GM19238 (cell line): ENCODE results near the gene SLC6A6.

ENCODE experiments used
- DNase-seq: peaks from one replicate; pipeline ENCODE4 v3.0.0; 2011; ENCODE audit warnings: low spot score; ENCODE audit not compliant: insufficient read length

Gene SLC6A6

GRCh38 chr3:14416453-14416852 lies 14.0 kb downstream of the SLC6A6 start:
- no peak for DNase-seq

DNA sequence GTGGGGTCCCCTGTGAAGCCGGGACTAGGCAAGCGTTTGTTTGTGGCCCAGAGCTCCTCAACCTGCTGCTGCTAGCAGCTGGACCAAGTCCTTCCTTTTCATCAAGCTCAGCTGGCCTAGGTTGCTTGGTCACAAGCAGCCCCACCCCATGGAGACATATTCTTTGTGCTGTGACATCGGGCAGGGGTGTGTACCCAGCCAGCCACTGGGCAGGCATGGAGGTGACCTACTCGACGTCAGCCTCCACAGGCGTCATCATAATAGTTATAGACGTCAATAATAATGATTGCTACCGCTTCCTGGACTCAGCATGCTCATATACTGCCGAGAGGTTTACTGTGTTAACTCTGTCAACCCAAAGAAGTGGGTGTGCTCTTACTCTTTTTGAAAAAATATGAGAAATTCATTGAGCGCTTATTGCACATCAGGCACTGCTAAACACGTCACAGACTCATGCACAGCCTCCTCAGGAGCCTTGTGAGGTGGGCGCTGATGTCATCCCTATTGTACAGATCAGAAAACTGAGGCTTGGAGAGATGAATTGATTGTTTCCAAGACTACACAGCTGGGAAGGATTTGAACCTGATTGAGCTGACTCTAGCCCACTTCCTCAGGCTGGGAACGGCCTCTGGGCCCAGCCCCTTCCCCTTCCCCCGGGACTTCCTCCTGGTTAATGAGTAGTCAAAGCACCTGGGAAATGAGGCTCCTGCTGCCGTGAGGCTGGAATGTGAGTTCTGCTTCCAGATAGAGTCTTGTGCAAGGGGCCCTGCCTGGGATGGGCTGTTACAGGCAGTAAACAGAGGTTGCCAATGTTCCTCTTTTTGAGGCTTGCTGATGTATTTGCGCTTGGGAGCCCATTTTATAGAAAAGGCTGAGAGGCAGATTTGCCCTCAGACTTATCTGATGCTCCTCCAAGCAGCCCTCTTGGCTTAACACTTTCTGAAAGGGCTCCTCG lies 16.2 kb downstream of the SLC6A6 start:
- no peak for DNase-seq

DNA sequence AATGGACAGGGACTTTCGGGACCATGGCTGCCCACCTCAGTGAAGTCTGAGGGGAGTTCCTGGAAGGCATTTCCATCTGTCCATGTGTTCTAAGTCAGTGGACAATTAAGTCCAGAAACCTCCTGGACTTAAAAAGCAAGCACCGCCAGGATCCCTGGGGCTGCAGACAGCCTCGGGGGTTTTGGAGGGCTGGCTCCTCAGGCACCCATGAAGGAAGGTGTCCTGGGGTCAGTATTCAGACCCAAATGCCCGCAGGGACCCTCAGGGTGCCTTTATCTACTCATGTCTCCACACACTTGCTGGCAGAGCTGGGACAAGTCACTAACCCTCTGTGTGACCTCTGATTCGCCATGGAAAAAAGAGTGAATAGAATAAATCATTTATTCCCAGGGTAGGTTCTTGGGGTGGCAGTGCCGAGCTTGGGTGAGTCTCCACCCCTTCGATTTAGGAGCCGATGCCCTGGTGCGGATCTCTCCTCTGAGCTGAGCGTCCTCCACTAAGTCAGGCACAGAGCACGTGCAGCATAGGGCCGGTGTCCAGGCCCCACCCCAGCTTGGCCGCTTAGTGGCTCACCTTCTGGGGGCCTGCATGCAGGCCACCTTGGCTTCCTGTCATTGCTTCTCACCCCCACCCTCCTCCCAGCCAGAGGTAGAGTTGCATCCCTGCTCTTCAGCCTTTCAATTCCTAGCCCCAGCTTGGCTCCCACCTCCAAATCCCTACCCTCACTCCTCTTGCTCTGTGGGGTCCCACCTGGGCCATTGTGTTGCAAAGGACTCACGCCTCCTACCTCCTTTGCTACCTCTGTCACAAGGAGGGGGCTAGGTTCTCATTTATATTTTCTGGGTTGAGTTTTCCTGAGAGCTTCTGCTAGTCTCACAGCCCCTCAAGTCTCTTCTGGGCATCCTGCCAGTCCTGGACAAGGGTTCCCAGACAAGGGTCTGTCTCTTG lies 19.9 kb downstream of the SLC6A6 start:
- DNase-seq = no peak

- no peak for DNase-seq
These were observed 20.9 kb downstream of the SLC6A6 start for GRCh38 chr3:14423197-14423743.

DNA sequence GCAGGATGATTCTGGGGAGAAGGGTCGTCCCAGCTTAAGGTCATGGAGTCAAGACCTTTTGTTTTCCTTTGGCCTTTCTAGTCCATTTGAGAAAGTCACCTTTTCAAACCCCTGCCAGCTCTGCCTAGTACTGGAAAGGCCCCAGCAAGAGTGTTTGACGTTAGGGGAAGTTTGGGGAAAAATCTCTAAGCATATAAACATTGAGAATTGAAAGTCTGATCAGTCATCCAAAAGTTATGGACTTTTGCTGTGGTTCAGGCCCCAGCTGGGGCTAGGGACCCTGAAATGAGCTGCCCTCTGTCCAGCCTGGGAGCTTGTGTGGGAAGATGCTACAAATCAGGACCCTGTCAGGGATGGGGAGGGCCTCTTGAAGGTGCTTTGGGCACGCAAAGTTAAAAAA lies 21.6 kb downstream of the SLC6A6 start:
- DNase-seq = no peak

- DNase-seq = no peak
These were observed 22.5 kb downstream of the SLC6A6 start for GRCh38 chr3:14424711-14425580.

DNA sequence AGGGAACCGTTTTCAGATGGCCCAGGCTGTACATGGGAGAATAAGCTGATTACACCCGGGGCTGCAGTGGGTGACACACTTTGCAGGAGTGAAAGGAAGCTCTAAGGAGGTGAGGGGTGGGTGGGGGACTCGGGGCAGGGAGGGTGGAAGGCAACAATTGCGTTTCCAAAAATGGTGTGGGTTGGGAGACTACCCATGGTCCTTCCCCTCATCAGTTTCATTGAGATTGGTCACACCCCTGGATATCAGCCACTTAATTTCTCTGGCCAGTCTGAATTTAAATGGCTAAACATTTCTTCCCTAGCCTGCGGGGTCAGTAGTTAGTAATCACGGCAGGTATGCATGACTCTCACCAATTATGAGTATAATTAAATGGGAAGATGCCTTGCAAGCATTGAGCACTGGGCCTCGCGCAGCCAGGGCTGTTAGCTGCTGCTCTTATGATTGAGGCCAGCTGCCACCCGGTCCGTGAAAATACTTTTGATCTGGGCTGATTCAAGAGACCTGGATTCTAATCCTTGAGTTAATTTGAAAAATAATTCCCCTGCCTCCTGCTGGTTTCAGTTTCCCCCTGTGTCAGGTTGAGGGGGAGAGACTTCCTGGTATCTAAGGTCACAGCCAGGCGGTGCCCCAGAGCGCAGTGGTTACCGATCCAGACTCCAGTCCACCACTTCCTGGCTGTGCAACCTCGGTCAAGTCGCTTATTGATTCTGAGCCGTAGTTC lies 23.3 kb downstream of the SLC6A6 start:
- DNase-seq = peak; percentile 68

DNA sequence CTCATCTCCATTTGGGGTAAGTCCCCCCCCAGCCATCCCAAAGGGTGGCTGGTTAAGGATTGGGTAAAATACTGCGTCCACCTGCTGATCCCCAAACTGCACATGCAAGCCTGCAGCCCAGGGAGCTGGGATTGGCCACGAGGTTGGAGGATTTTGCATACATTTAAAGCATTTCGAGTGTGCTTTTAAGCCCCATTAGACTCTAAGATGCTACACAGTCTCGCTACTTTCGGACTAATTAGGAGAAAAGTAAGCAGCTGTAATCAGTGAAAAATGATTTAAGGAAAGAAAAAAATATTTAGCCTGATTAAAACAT lies 23.9 kb downstream of the SLC6A6 start:
- no peak for DNase-seq

GRCh38 chr3:14428087-14429033 lies 26.0 kb downstream of the SLC6A6 start:
- DNase-seq = no peak

GRCh38 chr3:14429237-14429636 lies 26.8 kb downstream of the SLC6A6 start:
- no peak for DNase-seq

DNA sequence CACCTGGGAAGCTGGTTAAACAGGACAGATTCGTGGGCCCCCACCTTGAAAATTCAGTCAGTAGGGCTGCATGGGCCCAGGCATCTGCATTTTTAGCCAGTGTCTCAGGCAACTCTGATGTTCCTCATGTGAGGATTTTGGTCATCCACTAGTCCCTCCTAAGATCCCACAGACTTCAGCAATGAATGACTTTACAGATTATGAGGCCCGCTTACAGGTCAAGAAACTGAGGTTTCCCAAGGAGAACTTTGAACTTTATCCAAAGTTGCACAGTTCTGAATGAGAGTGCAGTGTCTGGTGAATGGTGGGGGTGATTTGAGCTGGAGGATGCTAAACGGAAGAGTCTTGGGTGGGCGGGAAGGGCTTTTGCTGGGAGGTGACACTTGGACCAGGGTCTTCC lies 27.2 kb downstream of the SLC6A6 start:
- no peak for DNase-seq

GRCh38 chr3:14430053-14430452 lies 27.6 kb downstream of the SLC6A6 start:
- no peak for DNase-seq

GRCh38 chr3:14430706-14431451 lies 28.5 kb downstream of the SLC6A6 start:
- DNase-seq = no peak

DNA sequence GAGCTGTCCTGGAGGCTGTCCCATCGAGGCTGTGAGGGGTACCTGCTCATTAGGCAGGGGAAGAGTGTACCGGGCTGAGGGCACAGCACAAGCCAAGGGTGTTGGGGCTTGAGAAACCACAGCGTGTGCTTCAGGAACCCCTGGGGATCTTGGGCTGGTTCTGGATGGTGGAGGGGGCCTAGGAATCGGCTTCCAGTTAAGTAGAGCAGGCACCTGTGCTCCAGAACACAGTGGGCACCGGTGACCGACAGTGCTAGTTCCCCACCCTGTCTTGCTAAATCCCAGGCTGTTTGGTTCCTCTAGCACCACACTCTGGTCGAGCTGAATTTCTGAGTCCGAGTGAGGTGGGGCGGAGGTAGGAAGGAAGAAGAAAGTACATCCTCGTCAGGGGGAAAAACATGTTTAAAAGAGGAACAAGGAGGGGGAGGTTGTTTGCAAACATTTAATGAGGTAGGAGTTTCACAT lies 29.1 kb downstream of the SLC6A6 start:
- peak; percentile 45 for DNase-seq

DNA sequence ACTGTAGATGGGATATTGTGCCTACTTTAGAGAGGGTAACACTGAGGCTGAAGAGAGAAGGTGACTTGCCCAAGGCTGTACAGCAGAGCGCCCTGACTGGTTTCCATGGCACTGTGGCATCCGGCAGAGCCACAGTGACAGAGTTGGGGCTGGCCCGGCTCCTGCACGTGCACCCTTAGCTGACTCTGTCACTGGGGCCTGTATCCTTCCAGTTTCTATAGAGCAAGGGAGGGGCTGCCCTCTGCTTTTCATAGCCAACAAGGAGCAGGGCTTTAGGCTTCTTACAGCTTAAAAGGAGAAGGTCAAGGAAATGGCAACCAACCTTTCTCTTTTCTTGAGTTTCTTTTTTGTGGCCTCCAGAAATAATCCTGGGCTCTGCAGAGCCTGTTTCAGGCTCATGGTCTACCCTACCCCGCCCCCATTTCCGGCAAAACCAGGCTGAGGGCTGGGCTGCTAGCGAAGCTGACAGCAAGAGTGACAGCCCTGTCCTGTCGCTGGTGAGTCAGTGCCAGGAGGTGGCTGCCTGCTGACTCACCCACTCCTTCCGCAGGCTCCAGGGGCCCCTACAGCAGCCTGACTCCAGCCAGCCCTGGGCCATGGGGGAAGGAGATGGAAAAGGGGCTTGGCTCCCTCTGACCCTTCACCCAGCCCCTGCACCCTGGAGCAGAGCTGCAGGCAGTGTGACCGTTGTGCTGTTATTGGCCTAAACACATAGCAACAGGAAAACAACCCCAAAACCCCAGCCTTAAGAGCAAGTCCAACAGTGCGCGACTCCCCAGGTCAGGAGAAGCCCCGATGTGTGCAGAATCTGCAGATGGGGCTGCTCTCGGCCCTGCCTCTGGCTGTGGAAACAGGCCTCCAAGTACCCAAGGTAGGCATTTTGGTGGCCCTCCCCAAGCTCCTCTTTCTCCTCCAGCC lies 29.8 kb downstream of the SLC6A6 start:
- peak; percentile 95 for DNase-seq

GRCh38 chr3:14433106-14433505 lies 30.7 kb downstream of the SLC6A6 start:
- DNase-seq = no peak

DNA sequence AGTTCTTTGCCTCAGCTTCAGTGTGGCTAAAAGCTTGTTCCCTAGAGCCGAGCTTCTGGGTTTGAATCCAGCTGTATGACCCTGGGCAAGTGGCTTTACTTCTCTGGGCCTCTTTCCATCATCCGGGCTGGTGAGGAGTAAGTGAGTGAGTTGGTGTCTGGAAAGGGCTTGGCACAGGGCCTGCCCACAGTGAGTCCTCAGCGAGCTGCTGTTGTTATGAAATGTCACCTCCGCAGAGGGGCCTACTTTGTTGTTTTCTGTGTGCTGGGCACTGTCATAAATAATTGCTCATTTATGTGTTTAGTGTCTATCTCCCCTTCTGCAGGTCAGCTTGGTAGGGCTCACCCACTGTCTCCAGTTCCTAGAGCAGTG lies 31.7 kb downstream of the SLC6A6 start:
- DNase-seq = no peak
